OCI-LY7 (cell line): Measurements from ENCODE around the gene IGLL5.

ENCODE experiments used
- CTCF ChIP-seq: fragments of 200-600 bp; sonication (generic); conservative IDR thresholded peaks from 2 replicates; pipeline ENCODE4 v1.5.1; 2014; ENCODE audit warnings: mild to moderate bottlenecking, antibody characterized with exemption, low read length, moderate library complexity, mixed read lengths
- EZH2phosphoT487 ChIP-seq: fragments of 200-600 bp; sonication (generic); IDR thresholded peaks from 2 replicates; pipeline ENCODE4 v1.6.1; 2018; ENCODE audit warnings: low read depth, borderline replicate concordance, mild to moderate bottlenecking, mixed run types, antibody characterized with exemption, low read length, moderate library complexity, mixed read lengths

- no peak for TF ChIP-seq CTCF
- TF ChIP-seq EZH2phosphoT487, result no peak
Measured at GRCh38 chr22:22937894-22938480, 50.4 kb downstream of the IGLL5 start.
